UCSD-AML1 (cell line): ENCODE data around the gene RHBDF2.

Source experiments
- DNase-seq: peaks from one replicate; lab custom pipeline; 2025; ENCODE audit not compliant: unreplicated experiment; lab: John Stamatoyannopoulos, UW

The RHBDF2 gene

DNA sequence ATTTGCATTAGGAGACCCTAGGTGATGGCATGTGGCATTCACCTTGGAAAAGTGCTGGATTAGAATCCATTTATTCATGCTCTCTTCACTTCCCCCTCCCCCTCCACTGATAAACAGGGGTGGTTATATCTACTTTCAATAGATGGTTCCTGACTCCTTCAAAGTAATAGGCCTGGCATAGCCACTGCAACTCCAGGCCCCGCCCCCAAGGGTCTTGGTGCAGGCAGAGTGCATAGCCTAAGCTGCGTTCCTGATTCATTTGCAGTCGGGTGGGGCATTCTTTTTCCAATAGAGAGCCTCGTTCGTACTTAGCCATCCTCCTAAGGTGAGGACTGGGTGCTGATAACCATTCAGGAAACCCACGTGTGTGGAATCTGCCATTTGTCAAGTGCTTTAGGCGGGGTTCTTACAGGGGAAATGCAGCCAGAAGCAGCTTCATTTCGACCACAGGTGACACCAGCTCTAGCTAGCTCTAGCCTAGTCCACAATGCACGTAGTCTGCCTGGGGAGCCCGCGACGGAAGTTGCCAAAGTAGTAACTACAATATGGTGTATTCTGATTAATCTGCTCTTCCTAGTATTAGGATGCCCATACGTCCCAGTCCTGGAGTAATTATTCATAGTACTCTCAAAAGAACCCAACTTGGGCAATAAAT lies 59.4 kb downstream of the RHBDF2 start:
- no peak for DNase-seq

DNA sequence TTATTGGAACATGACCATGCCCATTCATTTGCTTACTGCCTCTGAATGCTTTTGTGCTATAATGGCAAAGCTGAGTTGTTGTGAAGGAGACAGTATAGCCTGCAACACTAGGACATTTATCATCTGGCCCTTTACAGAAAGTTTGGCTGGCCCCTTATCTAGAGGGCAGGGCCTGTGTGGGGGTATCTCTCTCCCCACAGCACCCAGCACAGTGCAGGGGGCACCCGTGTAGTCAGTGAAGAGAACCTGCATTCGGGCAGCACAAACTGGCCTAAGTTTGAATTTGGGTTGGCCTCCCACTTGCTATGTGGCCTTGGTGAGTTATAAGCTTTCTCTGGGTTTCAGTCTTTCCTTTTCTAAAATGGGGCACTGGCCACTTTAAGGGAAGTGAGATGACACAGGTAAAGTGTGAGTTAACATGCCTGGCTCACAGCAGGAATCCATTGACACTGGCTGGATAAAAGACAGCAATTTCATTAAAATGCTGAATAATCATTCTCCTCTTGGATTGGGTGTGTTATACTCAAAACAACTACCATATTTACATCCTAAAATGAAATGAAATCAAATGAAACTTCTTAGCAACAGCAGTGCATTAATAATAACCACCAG lies 60.4 kb downstream of the RHBDF2 start:
- no peak for DNase-seq

DNA sequence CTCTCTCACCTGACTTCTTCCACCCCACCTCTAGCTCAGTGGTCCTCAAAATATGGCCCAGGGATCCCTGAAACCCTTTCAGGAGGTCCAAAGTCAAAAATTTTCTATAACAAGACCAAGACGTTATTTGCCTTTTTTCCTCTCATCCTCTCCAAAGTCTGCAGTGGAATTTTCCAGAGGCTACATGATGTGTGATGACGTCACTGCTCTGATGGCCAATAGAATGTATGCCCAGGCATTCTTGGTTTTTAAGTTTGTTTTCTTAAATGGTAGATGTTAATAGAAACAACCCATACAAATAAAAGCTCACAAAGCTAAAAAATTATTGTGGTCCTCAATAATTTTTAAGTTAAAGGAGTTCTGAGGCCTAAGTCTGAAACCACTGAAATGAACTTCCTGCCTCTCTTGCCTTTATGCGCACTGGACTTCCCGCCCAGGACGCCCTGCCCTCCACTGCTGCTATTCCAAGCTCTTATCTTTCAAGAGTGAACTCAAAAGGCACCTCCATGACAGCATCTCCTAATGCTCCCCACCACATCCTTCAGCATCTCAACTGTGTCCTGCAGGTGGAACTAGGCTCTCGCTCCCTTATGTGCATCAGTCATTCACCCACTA lies 61.8 kb downstream of the RHBDF2 start:
- no peak for DNase-seq

DNA sequence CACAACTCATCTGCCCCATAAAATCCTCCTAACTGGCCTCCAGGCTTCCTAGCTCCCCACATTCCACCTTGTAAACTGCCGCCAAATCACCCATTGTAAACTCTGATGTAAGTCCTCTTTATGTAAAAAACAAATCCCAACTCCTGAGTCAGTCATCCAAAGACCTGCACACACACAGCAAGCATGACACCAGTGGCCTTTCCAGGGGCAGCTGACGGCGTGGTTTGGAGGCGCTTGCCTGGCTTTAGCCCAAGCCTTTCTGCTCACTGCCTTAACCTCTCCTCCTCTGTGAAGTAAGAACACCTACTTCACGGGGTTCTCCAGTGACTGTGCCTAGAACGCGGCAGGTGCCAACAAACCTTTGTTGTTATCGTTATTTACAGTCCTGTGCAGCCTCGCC lies 62.3 kb downstream of the RHBDF2 start:
- no peak for DNase-seq

DNA sequence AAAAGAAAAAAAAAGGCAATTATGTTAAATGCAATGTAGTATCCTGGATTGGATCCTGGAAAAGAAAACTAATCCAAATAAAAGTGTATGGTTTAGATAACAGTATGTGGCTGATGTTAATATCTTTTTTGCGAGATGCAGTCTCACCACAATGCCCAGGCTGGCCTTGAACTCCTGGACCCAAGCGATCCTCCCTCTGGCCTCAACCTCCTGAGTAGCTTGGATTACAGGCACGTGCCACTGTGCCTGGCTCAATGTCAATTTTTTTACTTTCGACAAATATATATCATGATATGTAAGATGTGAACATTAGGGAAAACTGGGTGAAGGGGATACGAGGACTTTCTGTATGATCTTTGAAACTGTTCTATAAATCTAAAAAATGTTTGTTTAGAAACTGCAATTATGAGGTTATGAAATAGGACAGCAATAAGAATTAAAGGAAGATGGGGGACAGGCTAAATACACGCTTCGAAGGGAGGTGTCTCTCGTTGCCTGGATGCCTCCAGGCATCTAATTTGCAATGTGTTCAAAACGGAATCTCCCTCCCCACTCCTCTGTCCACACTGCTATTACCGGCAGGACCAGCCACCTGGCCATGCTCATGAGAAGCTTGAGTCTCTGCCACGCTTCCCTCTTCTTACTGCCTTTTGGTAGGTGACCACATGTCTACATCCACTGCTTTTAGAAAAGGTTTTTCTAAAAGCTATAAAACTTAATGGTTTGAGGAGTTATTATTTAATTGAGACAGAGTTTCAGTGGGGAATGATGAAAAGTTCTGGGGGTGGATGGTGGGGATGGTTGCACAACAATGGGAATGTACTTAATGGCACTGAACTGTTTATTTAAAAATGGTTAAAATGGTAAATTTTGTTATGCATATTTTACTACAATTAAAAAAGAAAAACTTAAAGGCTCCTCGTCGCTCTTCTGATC lies 63.5 kb downstream of the RHBDF2 start:
- no peak for DNase-seq

DNA sequence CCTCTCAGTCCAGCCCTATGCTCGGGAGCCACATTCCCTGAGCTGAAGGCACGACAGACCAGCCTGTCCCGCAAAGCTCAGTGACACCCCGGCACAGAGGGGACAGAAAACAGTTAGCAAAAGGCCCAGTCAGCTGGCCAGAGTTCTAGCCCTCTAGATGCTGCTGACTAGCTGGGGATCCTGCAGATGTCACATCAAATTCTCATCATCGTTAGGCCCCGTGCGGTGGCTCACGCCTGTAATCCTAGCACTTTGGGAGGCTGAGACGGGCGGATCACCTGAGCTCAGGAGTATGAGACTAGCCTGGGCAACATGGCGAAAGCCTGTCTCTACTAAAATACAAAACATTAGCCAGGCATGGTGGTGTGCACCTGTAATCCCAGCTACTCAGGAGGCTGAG lies 65.5 kb downstream of the RHBDF2 start:
- no peak for DNase-seq

DNA sequence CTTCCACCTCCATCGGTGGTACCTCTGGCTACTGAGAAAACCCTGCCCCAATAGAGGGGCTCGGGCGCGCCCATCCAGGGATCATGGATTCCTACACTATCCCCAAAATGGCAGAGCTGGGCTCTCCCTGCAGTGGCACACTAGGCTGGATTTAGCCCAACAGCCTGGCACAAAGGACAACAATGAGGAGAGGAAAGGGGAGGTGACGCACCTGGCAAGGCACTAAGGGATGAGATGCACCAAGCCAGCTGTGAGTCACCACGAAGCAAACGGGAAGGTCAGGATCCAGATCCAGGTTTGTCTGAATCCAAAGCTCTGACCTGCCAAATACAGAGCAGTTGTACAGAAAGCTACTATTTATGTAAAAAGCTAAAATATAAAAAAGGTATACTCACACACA lies 66.4 kb downstream of the RHBDF2 start:
- DNase-seq = no peak

DNA sequence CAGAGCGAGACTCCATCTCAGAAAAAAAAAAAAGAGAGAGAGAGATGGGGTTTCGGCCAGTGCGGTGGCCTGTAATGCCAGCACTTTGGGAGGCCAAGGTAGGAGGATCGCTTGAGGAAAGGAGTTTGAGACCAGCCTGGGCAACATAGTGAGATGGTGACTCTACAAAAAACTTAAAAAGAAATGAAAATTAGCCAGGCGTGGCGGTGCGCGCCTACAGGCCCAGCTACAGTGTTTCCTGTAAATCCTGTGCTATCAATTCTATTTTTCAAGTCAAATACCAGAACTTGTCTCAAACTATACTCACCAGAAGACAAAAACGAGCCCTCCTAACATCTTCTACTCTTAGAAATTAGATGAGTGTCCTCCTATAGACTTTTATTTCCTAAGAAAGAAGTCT lies 67.5 kb downstream of the RHBDF2 start:
- no peak for DNase-seq

DNA sequence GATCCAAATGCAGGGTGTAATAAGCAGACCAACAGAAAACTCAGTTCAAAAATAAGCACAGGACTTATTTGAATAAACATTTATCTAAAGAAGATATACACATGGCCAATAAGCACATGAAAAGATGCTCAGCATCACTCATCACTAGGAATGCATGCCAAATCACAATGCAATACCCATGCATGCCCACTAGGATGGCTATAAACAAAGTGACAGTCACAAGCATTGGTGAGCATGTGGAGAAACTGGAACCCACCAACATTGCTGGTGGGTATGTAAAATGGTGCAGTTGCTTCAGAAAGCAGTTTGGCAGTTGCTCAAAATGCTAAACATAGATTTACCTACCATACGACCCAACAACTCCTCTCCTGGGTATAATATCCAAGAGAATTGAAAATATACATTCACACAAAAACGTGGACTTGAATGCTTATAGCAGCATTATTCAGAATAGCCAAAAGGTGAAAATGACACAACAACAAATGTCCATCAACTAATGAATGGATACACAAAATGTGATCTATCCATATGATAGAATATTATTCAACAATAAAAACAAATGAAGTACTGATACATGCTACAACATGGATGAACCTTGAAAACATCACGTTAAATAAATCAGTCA lies 68.4 kb downstream of the RHBDF2 start:
- DNase-seq = no peak

DNA sequence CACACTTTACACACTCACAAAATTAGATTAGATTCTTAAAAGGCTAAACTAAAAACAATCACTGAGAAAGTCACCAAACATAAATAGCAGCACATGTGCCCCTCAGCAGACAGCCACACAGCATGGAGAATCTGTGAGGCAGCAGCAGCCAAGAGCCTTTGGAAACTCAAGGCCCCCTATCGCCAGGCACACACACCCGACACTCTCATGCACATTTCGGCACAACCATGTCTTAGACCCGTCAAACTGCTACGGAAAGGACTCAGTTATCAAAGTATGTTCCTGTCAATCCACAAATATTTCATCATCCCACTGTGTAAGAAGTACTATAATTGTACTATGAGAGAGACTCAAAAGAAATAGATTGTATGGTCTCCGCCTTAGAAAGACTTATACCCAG lies 69.2 kb downstream of the RHBDF2 start:
- no peak for DNase-seq

DNA sequence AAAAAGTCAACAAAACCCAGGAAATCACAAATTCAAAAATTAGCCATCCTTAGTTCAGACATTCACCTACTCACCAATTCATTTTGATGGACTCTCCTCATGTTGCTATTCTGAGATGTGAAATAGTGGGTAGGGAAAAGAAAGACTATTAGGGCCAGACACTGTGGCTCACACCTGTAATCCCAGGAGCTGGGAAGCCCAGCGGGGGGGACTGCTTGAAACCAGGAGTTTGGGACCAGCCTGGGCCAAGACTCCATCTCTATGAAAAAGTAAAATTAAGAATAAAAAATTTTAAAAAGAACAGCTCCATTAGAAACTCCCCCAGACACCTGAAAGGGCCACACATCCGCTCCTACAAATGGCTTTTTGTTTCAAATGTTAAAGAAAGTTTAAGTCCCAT lies 69.7 kb downstream of the RHBDF2 start:
- no peak for DNase-seq

DNA sequence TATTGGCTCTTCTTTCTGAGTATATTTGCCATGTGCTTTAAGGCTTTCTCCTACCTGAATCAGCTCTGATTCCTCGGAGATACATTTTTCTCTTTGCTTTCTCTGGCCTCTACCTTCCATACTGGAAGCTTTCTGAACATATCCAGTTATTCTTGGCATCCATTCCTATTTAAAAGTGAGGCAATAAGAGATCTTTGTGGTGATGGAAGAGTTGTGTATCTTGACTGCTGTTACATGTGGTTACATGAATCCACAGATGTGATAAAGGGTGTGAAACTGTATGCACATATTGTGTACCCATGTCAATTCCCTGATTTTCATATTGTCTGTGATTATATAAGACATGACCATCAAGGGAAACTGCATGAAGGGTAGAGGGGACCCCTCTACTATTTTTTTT lies 72.7 kb downstream of the RHBDF2 start:
- DNase-seq = no peak

DNA sequence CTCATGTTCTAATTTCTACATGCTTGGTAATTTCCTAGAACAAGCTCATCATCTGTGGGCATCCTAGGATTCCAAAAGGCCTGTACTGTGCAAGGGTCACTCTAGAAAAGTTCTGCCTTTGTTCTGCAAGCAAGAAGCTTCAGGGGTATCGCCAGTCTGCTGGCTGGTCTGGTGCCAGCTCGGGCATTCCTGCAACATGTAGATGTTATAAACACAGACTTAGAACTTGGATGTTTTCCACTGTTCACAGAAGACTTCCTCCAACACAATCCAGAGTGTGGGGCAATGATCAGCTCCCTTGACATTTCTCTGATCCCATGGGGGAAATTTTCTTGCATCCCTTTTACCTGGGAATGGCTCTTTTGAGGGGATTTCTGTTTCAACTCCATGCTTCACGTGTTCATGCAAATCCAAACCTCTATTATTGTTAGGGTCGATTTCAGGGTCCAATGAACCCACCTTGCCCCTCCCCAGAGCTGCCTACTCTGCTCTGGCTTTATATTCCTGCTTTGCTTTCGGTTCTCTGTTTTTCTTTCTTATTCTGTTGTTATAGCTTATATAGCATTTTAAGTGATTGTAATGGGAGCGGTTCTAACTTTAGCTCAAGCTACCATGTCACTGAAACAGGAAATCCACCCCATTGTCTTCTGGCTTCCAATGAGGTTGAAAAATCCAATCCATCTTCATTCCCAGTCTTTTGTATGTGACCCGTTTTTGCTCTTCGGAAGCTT lies 73.6 kb downstream of the RHBDF2 start:
- DNase-seq = no peak

DNA sequence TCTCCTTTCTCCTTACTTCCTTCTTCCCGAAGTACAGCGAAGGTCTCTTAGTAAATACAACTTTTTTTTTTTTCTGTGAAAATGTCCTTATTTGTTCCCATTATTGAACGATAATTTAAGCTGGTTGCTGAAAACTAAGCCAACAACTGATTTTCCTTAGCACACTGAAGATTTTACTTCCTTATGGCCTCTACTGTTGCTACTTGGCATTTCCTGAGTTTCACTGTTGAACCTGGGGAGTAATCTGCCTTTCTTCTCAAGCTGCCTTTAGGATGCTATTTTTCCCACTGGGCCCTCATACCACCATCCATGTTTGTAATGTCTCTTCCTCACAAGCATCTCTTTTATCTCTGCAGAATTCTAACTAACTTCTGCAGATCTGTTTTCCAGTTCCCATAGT lies 74.4 kb downstream of the RHBDF2 start:
- no peak for DNase-seq

DNA sequence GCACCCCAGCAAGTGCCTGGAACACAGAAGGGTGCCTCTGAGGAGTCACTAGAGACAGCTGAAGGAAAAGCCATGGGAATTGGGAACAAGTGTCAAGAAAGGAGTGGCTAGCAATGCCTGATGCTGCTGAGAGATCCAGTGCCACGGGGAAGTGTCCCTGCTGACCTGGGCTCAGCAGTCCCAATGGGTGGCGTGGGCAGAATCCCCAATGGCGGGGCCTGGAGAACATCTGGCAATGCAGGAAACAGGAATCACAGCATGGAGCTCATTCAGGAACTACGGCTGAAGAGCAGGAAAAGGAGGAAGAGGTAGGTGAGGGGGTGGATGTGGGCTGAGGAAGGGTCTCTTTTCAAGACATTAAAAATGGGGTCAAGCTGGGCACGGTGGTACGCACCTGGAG lies 78.4 kb downstream of the RHBDF2 start:
- DNase-seq = no peak

DNA sequence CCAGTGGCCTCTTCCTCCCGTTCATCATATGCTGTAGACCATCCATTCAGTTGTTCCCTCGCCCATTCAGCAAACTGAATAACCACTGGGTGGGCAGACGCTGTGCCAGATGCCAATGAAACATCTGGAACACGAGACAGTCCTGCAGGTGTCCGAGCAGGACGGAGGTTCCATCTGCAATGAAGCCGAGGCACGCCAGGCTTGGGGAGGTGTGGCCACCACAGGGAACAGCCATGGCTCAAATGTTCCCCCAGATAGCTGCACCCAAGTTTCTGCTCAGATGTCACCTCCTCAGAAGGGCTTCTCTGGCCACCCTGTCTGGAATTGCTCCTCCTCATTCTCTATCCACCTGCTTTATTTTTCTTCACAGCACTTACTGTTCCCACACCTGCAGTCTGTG lies 78.8 kb downstream of the RHBDF2 start:
- DNase-seq = no peak

DNA sequence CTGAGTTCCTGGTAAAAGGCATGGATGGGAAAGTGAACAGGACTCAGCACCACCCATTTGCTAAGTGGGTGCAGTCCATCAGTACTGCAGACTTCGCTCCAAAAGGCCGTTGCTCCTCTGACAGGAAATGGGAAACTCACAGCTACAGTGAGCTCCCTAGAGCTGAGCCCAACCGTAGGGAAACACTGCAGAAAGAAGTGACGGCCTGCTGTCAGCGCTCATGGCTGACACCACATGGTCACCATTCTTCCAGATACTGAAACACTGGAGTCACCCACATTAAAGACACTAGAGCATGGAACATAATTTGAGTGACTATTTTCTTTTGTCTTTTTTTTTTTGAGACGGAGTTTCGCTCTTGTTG lies 80.2 kb downstream of the RHBDF2 start:
- no peak for DNase-seq
